Measurements from ENCODE around the gene ITGAL. TPM values are rescaled to one million over a fixed set of nuclear protein-coding genes. Genes with fewer than 3 reads are reported as not detected.

ITGAL gene
- polyA plus RNA-seq, 1 donor (not counting 4 experiments of a cell fraction or from before 2014, with no cell fraction given) = not detected

- no peak for FAIRE-seq
- H3K9ac ChIP-seq (ENCODE audit: control insufficient read depth, extremely low read depth, insufficient read depth, low read length) = no peak overlapping the region
- dilution Hi-C loops (cut with MboI; ENCODE audit: extremely low pct_ligation_motif_present, low sequenced_read_pairs) = no loop called here
These were observed 37.9 kb downstream of the ITGAL start for GRCh38 chr16:30510376-30510938.

GRCh38 chr16:30511509-30511908 lies 39.0 kb downstream of the ITGAL start:
- FAIRE-seq (no peak), DNase-seq (ENCODE audit: low read depth, low spot score) (no peak)
- TF ChIP-seq CTCF (optimal IDR thresholded peaks at IDR 0.05 in 1 of 3, IDR thresholded peaks at IDR 0.05 in 1 of 3, conservative IDR thresholded peaks at IDR 0.05 in 1 of 3; ENCODE audit: extremely low read depth in 1 of 3, insufficient read depth in 2 of 3, low read length in 3 of 3) (no peak), EZH2 (IDR thresholded peaks at IDR 0.05; ENCODE audit: low read length) (no peak)
- Histone ChIP-seq H3K4me2 (ENCODE audit: control insufficient read depth, extremely low read depth, insufficient read depth, low read depth, low read length) (no peak overlapping the region), H3K9me3 (ENCODE audit: control insufficient read depth, low read depth, low read length) (no peaks in the 10 kb centered on the region), H3K79me2 (ENCODE audit: control insufficient read depth, insufficient read depth, low read length) (no peaks in the 10 kb centered on the region), H4K20me1 (ENCODE audit: control insufficient read depth, extremely low read depth, insufficient read depth, low read length) (no peaks in the 10 kb centered on the region), H3K4me1 (ENCODE audit: control insufficient read depth, extremely low read depth, insufficient read depth, low read length) (no peaks in the 10 kb centered on the region), H3K36me3 (ENCODE audit: control insufficient read depth in 2 of 2, extremely low read depth in 1 of 2, insufficient read depth in 2 of 2, low read length in 2 of 2) (no peaks in the 10 kb centered on the region), H2AFZ (ENCODE audit: control insufficient read depth, low read length) (no peak overlapping the region), H3K4me3 (ENCODE audit: control insufficient read depth in 2 of 3, extremely low read depth in 1 of 3, insufficient read depth in 2 of 3, low read depth in 1 of 3, low read length in 3 of 3) (no peak overlapping the region), H3K27me3 (ENCODE audit: control insufficient read depth, extremely low read depth, insufficient read depth, low read length) (peaks cover 4% of the 10 kb centered on the region), H3K27ac (ENCODE audit: control insufficient read depth, insufficient read depth, low read length) (no peak overlapping the region), H3K9ac (ENCODE audit: control insufficient read depth, extremely low read depth, insufficient read depth, low read length) (no peak overlapping the region), H3K9me1 (ENCODE audit: control insufficient read depth, extremely low read depth, insufficient read depth, low read length) (no peaks in the 10 kb centered on the region)
- dilution Hi-C loops (cut with MboI; ENCODE audit: extremely low pct_ligation_motif_present, low sequenced_read_pairs) = no loop called here

More at GRCh38 chr16:30510376-30510938, 37.9 kb downstream of the ITGAL start:
- Histone ChIP-seq H3K79me2 (ENCODE audit: control insufficient read depth, insufficient read depth, low read length) (no peaks in the 10 kb centered on the region), H3K27ac (ENCODE audit: control insufficient read depth, insufficient read depth, low read length) (no peak overlapping the region), H3K9me1 (ENCODE audit: control insufficient read depth, extremely low read depth, insufficient read depth, low read length) (no peaks in the 10 kb centered on the region), H3K4me3 (ENCODE audit: control insufficient read depth in 2 of 3, extremely low read depth in 1 of 3, insufficient read depth in 2 of 3, low read depth in 1 of 3, low read length in 3 of 3) (no peak overlapping the region), H4K20me1 (ENCODE audit: control insufficient read depth, extremely low read depth, insufficient read depth, low read length) (no peaks in the 10 kb centered on the region), H3K4me2 (ENCODE audit: control insufficient read depth, extremely low read depth, insufficient read depth, low read depth, low read length) (no peak overlapping the region), H3K9me3 (ENCODE audit: control insufficient read depth, low read depth, low read length) (no peaks in the 10 kb centered on the region), H3K27me3 (ENCODE audit: control insufficient read depth, extremely low read depth, insufficient read depth, low read length) (peaks cover 4% of the 10 kb centered on the region), H2AFZ (ENCODE audit: control insufficient read depth, low read length) (no peak overlapping the region), H3K4me1 (ENCODE audit: control insufficient read depth, extremely low read depth, insufficient read depth, low read length) (no peaks in the 10 kb centered on the region), H3K36me3 (ENCODE audit: control insufficient read depth in 2 of 2, extremely low read depth in 1 of 2, insufficient read depth in 2 of 2, low read length in 2 of 2) (no peaks in the 10 kb centered on the region)
- TF ChIP-seq CTCF (optimal IDR thresholded peaks at IDR 0.05 in 1 of 3, IDR thresholded peaks at IDR 0.05 in 1 of 3, conservative IDR thresholded peaks at IDR 0.05 in 1 of 3; ENCODE audit: extremely low read depth in 1 of 3, insufficient read depth in 2 of 3, low read length in 3 of 3) (no peak), EZH2 (IDR thresholded peaks at IDR 0.05; ENCODE audit: low read length) (no peak)
- DNase-seq (ENCODE audit: low read depth, low spot score) = no peak

Measured in keratinocyte (primary cell).